Kidney glomerular epithelial cell (primary cell): ENCODE results near the gene MED12L.

ENCODE experiments used
- DNase-seq: peaks from one replicate; lab custom pipeline; 2025; lab: John Stamatoyannopoulos, UW

The MED12L gene

GRCh38 chr3:151171145-151171757 lies 85.8 kb downstream of the MED12L start:
- DNase-seq = no peak

DNA sequence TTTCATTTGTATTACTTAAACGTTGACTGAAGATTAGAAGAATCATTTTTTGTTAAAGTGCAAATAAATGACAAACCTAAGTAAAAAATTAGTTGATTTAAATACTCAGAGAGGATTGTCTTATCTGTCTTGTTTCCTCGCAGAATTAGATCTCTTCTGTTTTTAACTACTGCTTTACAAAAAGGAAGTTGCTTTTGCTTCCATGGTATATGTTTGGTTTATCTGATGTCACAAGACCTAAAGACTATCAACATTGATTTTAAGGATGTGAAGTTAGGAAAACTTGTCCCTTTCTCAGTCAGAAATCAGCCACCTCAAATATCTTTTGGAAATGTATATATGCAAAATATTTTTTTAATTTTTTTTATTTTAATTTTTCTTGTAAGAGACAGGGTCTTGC lies 88.9 kb downstream of the MED12L start:
- no peak for DNase-seq

- DNase-seq = no peak
Measured at GRCh38 chr3:151175952-151176351, 90.5 kb downstream of the MED12L start.

GRCh38 chr3:151178208-151178845 lies 92.9 kb downstream of the MED12L start:
- no peak for DNase-seq

GRCh38 chr3:151182349-151183079 lies 97.0 kb downstream of the MED12L start:
- DNase-seq = no peak

- no peak for DNase-seq
Measured at GRCh38 chr3:151183265-151183671, 97.8 kb downstream of the MED12L start.

- DNase-seq = no peak
Measured at GRCh38 chr3:151191095-151191494, 105.6 kb downstream of the MED12L start.

DNA sequence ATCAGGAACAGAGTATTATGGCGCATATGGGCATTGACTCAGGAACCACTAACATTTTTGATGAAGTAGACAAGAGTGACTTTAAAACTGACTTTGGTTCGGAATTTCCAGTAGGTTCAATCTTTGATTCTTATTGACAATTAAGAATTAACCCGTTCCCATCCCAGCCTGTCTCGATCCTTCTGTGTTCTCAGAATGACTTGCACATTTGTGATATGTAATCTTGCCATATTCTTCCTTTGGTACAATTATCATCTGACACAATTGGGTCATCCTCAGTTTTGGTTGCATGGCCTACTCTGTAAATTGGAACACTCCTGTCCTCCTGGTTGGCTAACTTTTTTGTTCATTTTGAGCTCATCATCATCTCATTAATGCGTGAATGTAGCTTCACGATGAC lies 107.1 kb downstream of the MED12L start:
- DNase-seq = no peak

- no peak for DNase-seq
Measured at GRCh38 chr3:151195826-151196225, 110.4 kb downstream of the MED12L start.

- DNase-seq = peak; percentile 24
Measured at GRCh38 chr3:151196434-151196833, 111.0 kb downstream of the MED12L start.

DNA sequence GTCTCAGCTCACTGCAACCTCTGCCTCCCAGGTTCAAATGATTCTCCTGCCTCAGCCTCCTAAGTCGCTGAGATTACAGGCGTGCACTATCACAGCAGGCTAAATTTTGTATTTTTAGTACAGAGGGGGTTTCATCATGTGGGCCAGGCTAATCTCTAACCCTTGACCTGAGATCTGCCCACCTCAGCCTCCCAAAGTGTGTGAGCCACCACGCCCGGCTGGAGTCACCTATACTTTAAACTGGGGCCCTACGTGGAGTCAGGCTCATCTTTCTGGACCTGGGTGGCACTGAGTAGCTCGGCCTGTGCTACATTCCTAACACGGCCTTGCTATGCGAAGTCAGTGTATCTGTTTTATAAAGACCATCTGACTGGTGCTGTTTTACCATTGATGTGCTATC lies 111.8 kb downstream of the MED12L start:
- DNase-seq = no peak

- peak; percentile 10 for DNase-seq
Measured at GRCh38 chr3:151197981-151198767, 112.7 kb downstream of the MED12L start.

- no peak for DNase-seq
Measured at GRCh38 chr3:151198849-151199248, 113.4 kb downstream of the MED12L start.

DNA sequence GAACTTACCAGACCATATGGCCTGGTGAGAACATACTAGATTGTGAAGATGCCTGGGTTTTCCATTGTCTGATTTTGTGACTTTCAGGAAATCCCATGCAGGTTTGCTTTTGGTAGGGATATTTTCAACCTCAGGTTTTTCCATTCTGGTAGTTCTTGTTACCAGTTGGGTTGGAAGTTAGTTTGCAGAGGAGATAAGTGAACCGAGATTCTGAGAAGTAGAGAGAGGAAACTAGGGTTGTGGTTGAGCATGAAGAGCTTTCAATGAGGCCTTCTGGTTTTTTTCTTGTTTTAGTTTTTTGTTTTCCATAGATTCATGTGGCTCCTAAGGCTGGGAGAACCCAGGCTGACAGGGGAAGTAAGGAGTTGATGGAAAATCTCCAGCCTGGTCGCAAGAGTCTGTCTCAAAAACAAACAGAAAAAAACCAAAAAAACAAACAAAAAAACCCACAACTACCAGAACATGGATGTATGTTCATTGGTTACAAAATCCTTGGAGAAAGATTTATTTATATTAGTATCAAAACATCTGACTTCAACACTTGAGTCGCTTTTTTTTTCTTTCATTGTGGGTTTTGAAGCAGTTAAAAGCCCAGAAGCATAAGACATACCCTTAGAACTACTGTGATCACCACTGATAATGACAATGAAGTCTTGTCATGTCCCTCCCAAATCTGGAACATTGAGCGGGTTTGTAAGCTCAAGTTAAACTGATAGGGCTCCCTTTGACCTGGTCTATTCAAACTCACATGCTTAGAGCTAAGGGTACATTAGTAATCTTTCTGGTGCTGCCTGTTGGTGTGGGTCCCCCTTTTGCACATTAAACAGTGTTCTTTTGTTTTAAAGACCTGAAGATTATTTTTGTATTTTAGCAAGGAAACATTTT lies 114.3 kb downstream of the MED12L start:
- DNase-seq = no peak

GRCh38 chr3:151200586-151200985 lies 115.1 kb downstream of the MED12L start:
- DNase-seq = no peak

DNA sequence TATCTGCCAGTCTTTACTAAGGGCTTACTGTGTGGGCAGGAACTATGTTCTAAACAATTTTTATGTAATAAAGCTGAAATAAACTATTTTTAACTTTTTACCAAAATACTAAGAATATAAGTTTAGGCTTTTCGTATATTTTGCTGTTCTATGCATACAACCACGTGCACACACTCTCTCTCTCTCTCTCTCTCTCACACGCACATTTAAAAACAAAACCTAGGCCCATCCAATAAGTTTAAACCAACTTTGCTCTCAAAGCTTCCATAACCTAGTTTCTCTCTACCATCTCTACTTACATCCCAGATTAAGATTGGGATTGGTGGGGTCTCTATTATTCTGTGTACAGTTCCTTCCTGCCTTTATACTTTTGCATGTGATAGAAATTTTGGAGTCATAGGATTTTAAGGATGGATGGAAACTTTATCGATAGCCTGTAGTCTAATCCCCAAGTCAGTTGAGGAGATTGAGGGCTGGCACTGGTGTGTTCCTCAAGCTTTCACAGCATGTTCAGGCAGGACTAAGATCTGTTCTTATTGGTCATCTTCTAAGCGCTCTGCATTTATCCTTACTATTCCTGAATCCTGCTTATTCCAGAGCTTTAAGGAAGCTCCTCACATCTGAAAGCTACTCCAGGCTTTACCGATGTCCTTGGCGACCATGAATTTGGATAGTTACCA lies 115.7 kb downstream of the MED12L start:
- no peak for DNase-seq

DNA sequence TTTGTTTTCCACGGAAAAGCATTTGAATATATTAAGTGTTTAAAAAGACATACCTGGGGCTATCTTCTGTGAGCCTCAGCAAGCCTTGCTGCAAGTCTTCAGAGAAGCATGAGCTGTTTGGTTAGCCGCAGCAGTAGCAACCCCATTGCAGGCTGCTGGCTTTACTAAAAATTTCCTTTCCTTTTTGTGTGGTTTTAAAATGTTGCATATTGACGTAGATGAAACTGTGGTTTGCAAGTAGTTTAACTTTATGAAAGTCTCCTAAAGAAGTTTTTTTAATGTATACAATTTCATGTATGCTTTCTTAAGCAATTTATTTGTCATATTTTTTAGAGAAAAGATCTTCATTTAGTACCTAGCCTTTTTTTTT lies 117.6 kb downstream of the MED12L start, which contains the start of gene GPR171:
Gene GPR171, minus strand, starts transcription at position 166 of the 370 bp plus-strand sequence. CDS start 3,830 bp downstream, outside the sequence.
- no peak for DNase-seq

DNA sequence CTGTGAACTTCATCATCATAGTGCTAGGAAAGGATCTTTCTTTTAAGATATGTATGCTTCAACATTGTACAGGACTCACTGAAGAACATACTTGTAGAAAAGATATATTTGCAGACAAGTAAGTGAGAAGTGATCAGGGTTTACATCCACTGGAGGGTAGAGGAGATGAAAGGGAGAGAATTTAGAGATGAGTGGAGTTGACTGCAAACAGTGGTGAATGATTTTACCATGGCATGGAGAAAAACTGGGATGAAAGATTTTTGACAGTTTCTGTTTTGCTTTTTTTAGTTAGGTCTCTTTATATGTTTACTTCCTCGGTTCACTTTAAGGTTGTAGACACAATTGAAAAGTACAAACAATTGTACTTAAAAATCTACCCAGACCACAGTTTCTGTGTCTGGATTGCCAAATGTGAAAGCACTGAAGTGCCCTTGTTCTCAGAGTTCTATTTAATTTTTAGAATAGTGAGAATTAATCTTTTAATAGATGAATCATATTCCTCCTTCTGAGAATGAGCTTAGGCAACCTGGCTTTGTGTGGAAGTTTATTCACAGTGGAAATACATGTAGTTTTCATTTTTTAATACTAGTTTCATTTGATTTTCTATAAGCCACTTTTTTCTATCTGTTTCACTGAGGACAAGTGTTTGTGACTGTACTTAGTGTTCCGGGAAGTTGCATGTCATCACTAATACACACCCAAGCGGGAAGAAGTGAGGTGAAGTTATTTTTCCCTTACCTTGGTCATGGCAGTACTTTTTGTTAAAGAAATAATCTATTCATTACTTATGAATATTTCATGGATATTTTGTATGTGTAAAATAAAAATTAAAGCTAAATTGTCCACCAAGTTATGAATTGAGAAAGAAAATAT lies 119.3 kb downstream of the MED12L start:
- DNase-seq = no peak

- no peak for DNase-seq
Measured at GRCh38 chr3:151205482-151205881, 120.0 kb downstream of the MED12L start.

DNA sequence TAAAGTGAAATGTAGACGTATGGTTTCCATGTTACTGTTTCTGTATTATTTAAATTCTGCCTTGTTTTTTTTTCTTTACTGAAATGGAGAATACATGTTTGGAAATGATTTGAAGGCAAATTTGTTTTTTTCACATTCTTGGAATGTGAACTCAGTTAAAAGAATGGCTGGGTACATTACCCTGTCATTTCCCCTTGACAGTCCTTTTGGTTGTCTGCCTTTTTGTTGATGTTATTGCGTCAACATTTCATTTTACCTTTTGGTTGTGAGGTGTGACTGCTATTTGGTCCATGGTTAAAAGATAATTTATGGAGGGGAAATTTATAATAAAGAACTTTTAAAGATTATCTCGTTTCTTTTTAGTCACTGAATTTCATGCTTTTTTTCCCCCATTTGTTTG lies 120.7 kb downstream of the MED12L start:
- no peak for DNase-seq
